ENCODE measurements around the gene ARAP2.

The ARAP2 gene

GRCh38 chr4:36039026-36039425, 205.3 kb downstream of the ARAP2 start:
- 100% methylated on average over 2 of the region's 2 CpGs for WGBS (ENCODE audit: insufficient coverage)
- Histone ChIP-seq H3K4me3 (ENCODE audit: control insufficient read depth in 1 of 7, extremely low read depth in 1 of 7, insufficient read depth in 4 of 7, low read depth in 2 of 7, low read length in 6 of 7) (no peak overlapping the region), H3K4me1 (ENCODE audit: control extremely low read depth in 1 of 4, control insufficient read depth in 4 of 4, insufficient read depth in 4 of 4, low read length in 3 of 4) (no peaks in the 10 kb centered on the region), H3K27me3 (replicated peaks in 2 of 5; ENCODE audit: control insufficient read depth in 4 of 5, insufficient read depth in 5 of 5, low read length in 4 of 5) (no peaks in the 10 kb centered on the region), H3K27ac (ENCODE audit: insufficient read depth in 1 of 2, low read depth in 1 of 2, low read length in 2 of 2, poor library complexity in 1 of 2, severe bottlenecking in 2 of 2) (no peak overlapping the region), H3K9me3 (ENCODE audit: control extremely low read depth in 1 of 5, control insufficient read depth in 4 of 5, insufficient read depth in 2 of 5, low read depth in 1 of 5, low read length in 4 of 5) (no peaks in the 10 kb centered on the region), H3K36me3 (ENCODE audit: control insufficient read depth in 4 of 4, insufficient read depth in 4 of 4, low read length in 3 of 4) (no peaks in the 10 kb centered on the region)
- DNase-seq, result no peak
- POLR2A ChIA-PET, result no interaction called here
- CTCF ChIA-PET, result no interaction called here

GRCh38 chr4:36038491-36038890, 205.8 kb downstream of the ARAP2 start:
- no CpG with 5 or more reads among the region's 1 CpG for WGBS (ENCODE audit: insufficient coverage)
- CTCF ChIA-PET, result no interaction called here

GRCh38 chr4:36037127-36037526, 207.2 kb downstream of the ARAP2 start:
- Histone ChIP-seq H3K4me1 (ENCODE audit: control extremely low read depth in 1 of 4, control insufficient read depth in 4 of 4, insufficient read depth in 4 of 4, low read length in 3 of 4) (no peaks in the 10 kb centered on the region), H3K4me3 (ENCODE audit: control insufficient read depth in 1 of 7, extremely low read depth in 1 of 7, insufficient read depth in 4 of 7, low read depth in 2 of 7, low read length in 6 of 7) (no peak overlapping the region), H3K36me3 (ENCODE audit: control insufficient read depth in 4 of 4, insufficient read depth in 4 of 4, low read length in 3 of 4) (no peaks in the 10 kb centered on the region), H3K27me3 (replicated peaks in 2 of 5; ENCODE audit: control insufficient read depth in 4 of 5, insufficient read depth in 5 of 5, low read length in 4 of 5) (no peaks in the 10 kb centered on the region), H3K27ac (ENCODE audit: insufficient read depth in 1 of 2, low read depth in 1 of 2, low read length in 2 of 2, poor library complexity in 1 of 2, severe bottlenecking in 2 of 2) (no peak overlapping the region), H3K9me3 (ENCODE audit: control extremely low read depth in 1 of 5, control insufficient read depth in 4 of 5, insufficient read depth in 2 of 5, low read depth in 1 of 5, low read length in 4 of 5) (no peaks in the 10 kb centered on the region)
- no peak for DNase-seq
- ChIA-PET POLR2A (no interaction called here), CTCF (no interaction called here)

More at GRCh38 chr4:36038491-36038890, 205.8 kb downstream of the ARAP2 start:
- Histone ChIP-seq H3K27ac (ENCODE audit: insufficient read depth in 1 of 2, low read depth in 1 of 2, low read length in 2 of 2, poor library complexity in 1 of 2, severe bottlenecking in 2 of 2) (no peak overlapping the region), H3K4me1 (ENCODE audit: control extremely low read depth in 1 of 4, control insufficient read depth in 4 of 4, insufficient read depth in 4 of 4, low read length in 3 of 4) (no peaks in the 10 kb centered on the region), H3K27me3 (replicated peaks in 2 of 5; ENCODE audit: control insufficient read depth in 4 of 5, insufficient read depth in 5 of 5, low read length in 4 of 5) (no peaks in the 10 kb centered on the region), H3K4me3 (ENCODE audit: control insufficient read depth in 1 of 7, extremely low read depth in 1 of 7, insufficient read depth in 4 of 7, low read depth in 2 of 7, low read length in 6 of 7) (no peak overlapping the region), H3K36me3 (ENCODE audit: control insufficient read depth in 4 of 4, insufficient read depth in 4 of 4, low read length in 3 of 4) (no peaks in the 10 kb centered on the region), H3K9me3 (ENCODE audit: control extremely low read depth in 1 of 5, control insufficient read depth in 4 of 5, insufficient read depth in 2 of 5, low read depth in 1 of 5, low read length in 4 of 5) (no peaks in the 10 kb centered on the region)
- POLR2A ChIA-PET, result no interaction called here
- DNase-seq, result no peak

DNA sequence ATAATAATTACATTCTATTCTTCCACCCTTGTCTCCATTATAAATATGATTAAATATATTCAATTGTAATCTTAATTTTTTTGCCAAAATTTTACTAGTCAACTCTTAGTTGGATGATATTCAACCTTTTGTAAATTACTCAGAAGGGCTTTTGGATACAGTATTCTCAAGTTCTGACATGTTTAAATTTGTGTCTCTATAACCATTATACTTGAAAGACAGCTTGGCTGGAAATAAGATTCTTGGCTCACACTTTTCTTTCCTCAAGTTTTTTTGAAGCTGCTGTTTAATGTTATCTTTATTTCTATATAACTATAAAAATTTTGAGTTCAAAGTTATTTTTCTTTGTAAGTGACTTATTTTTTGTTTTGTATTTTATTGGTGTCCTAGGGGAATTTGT, 214.4 kb downstream of the ARAP2 start:
- H3K36me3 ChIP-seq (ENCODE audit: control insufficient read depth in 4 of 4, insufficient read depth in 4 of 4, low read length in 3 of 4), result no peaks in the 10 kb centered on the region
- H3K4me1 ChIP-seq (ENCODE audit: control extremely low read depth in 1 of 4, control insufficient read depth in 4 of 4, insufficient read depth in 4 of 4, low read length in 3 of 4), result no peaks in the 10 kb centered on the region
- H3K27me3 ChIP-seq (replicated peaks in 2 of 5; ENCODE audit: control insufficient read depth in 4 of 5, insufficient read depth in 5 of 5, low read length in 4 of 5), result no peaks in the 10 kb centered on the region
- ChIA-PET CTCF (no interaction called here), POLR2A (no interaction called here)
- no peak overlapping the region for H3K4me3 ChIP-seq (ENCODE audit: control insufficient read depth in 1 of 7, extremely low read depth in 1 of 7, insufficient read depth in 4 of 7, low read depth in 2 of 7, low read length in 6 of 7)
- no peaks in the 10 kb centered on the region for H3K9me3 ChIP-seq (ENCODE audit: control extremely low read depth in 1 of 5, control insufficient read depth in 4 of 5, insufficient read depth in 2 of 5, low read depth in 1 of 5, low read length in 4 of 5)
- H3K27ac ChIP-seq (ENCODE audit: insufficient read depth in 1 of 2, low read depth in 1 of 2, low read length in 2 of 2, poor library complexity in 1 of 2, severe bottlenecking in 2 of 2), result no peak overlapping the region
- no peak for DNase-seq

- 76% methylated on average over 3 of the region's 5 CpGs for WGBS (ENCODE audit: insufficient coverage)
- Histone ChIP-seq H3K27ac (ENCODE audit: insufficient read depth in 1 of 2, low read depth in 1 of 2, low read length in 2 of 2, poor library complexity in 1 of 2, severe bottlenecking in 2 of 2) (no peak overlapping the region), H3K27me3 (replicated peaks in 2 of 5; ENCODE audit: control insufficient read depth in 4 of 5, insufficient read depth in 5 of 5, low read length in 4 of 5) (no peaks in the 10 kb centered on the region), H3K36me3 (ENCODE audit: control insufficient read depth in 4 of 4, insufficient read depth in 4 of 4, low read length in 3 of 4) (no peaks in the 10 kb centered on the region), H3K4me3 (ENCODE audit: control insufficient read depth in 1 of 7, extremely low read depth in 1 of 7, insufficient read depth in 4 of 7, low read depth in 2 of 7, low read length in 6 of 7) (no peak overlapping the region), H3K9me3 (ENCODE audit: control extremely low read depth in 1 of 5, control insufficient read depth in 4 of 5, insufficient read depth in 2 of 5, low read depth in 1 of 5, low read length in 4 of 5) (no peaks in the 10 kb centered on the region), H3K4me1 (ENCODE audit: control extremely low read depth in 1 of 4, control insufficient read depth in 4 of 4, insufficient read depth in 4 of 4, low read length in 3 of 4) (no peaks in the 10 kb centered on the region)
- DNase-seq, result no peak
- CTCF ChIA-PET, result no interaction called here
- POLR2A ChIA-PET, result no interaction called here
These were observed 217.1 kb downstream of the ARAP2 start for GRCh38 chr4:36027203-36027602.

DNA sequence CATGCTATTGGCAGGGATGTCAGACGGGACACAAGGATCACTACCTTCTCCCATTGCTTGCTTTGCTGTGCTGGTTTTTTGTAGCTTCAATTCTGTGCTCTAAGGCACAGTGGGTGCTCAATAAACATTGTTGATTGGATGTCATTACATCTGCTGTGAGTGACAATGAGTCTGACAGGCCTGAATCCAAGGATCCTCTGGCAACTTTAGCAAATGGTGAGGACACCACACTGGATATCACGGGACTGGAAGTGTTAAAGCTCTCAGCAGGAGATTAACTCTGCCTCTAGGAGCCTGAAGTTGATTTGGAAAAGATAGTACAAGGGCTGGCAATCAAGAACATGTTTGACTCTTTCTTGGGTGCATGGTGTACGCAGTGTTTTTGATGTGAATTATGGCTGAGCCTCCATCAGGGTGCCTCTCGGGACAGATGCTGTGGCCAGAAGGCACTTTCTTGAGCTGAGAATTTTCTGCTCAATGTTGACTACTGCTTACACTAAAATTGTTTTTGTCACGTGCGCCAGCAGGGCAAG, 217.9 kb downstream of the ARAP2 start:
- H3K9me3 ChIP-seq (ENCODE audit: control extremely low read depth in 1 of 5, control insufficient read depth in 4 of 5, insufficient read depth in 2 of 5, low read depth in 1 of 5, low read length in 4 of 5), result no peaks in the 10 kb centered on the region
- H3K4me1 ChIP-seq (ENCODE audit: control extremely low read depth in 1 of 4, control insufficient read depth in 4 of 4, insufficient read depth in 4 of 4, low read length in 3 of 4), result no peaks in the 10 kb centered on the region
- no peaks in the 10 kb centered on the region for H3K36me3 ChIP-seq (ENCODE audit: control insufficient read depth in 4 of 4, insufficient read depth in 4 of 4, low read length in 3 of 4)
- ChIA-PET CTCF (no interaction called here), POLR2A (no interaction called here)
- no peak overlapping the region for H3K4me3 ChIP-seq (ENCODE audit: control insufficient read depth in 1 of 7, extremely low read depth in 1 of 7, insufficient read depth in 4 of 7, low read depth in 2 of 7, low read length in 6 of 7)
- no peaks in the 10 kb centered on the region for H3K27me3 ChIP-seq (replicated peaks in 2 of 5; ENCODE audit: control insufficient read depth in 4 of 5, insufficient read depth in 5 of 5, low read length in 4 of 5)
- no peak overlapping the region for H3K27ac ChIP-seq (ENCODE audit: insufficient read depth in 1 of 2, low read depth in 1 of 2, low read length in 2 of 2, poor library complexity in 1 of 2, severe bottlenecking in 2 of 2)
- DNase-seq, result no peak
- WGBS (ENCODE audit: insufficient coverage), result 89% methylated on average over 6 of the region's 6 CpGs

- DNase-seq, result no peak
These were observed 219.2 kb downstream of the ARAP2 start for GRCh38 chr4:36024901-36025660.

More at GRCh38 chr4:36024901-36025660, 219.2 kb downstream of the ARAP2 start:
- ChIA-PET CTCF (no interaction called here), POLR2A (no interaction called here)
- WGBS (ENCODE audit: insufficient coverage), result 100% methylated on average over 5 of the region's 6 CpGs
- H3K4me3 ChIP-seq (ENCODE audit: control insufficient read depth in 1 of 7, extremely low read depth in 1 of 7, insufficient read depth in 4 of 7, low read depth in 2 of 7, low read length in 6 of 7), result no peak overlapping the region
- H3K9me3 ChIP-seq (ENCODE audit: control extremely low read depth in 1 of 5, control insufficient read depth in 4 of 5, insufficient read depth in 2 of 5, low read depth in 1 of 5, low read length in 4 of 5), result no peaks in the 10 kb centered on the region
- no peaks in the 10 kb centered on the region for H3K36me3 ChIP-seq (ENCODE audit: control insufficient read depth in 4 of 4, insufficient read depth in 4 of 4, low read length in 3 of 4)
- no peaks in the 10 kb centered on the region for H3K27me3 ChIP-seq (replicated peaks in 2 of 5; ENCODE audit: control insufficient read depth in 4 of 5, insufficient read depth in 5 of 5, low read length in 4 of 5)
- no peak overlapping the region for H3K27ac ChIP-seq (ENCODE audit: insufficient read depth in 1 of 2, low read depth in 1 of 2, low read length in 2 of 2, poor library complexity in 1 of 2, severe bottlenecking in 2 of 2)
- H3K4me1 ChIP-seq (ENCODE audit: control extremely low read depth in 1 of 4, control insufficient read depth in 4 of 4, insufficient read depth in 4 of 4, low read length in 3 of 4), result no peaks in the 10 kb centered on the region
